Activated naive CD4-positive, alpha-beta T cell treated with anti-CD3 and anti-CD28 coated beads, Interleukin-2, amount 50 U/mL, for 24 hours (primary cell): ENCODE results near the gene GRIK4.

Experiments used
- H3K27ac Mint-ChIP-seq: one replicate; pipeline ENCODE4 v1.8.0; 2021; ENCODE audit warnings: mild to moderate bottlenecking, mixed read lengths
- H3K27me3 Mint-ChIP-seq: one replicate; pipeline ENCODE4 v1.8.0; 2021; ENCODE audit warnings: mixed read lengths
- H3K36me3 Mint-ChIP-seq: one replicate; pipeline ENCODE4 v1.8.0; 2021; ENCODE audit warnings: mixed read lengths
- H3K4me1 Mint-ChIP-seq: one replicate; pipeline ENCODE4 v1.8.0; 2021; ENCODE audit warnings: mixed read lengths
- H3K4me3 Mint-ChIP-seq: one replicate; pipeline ENCODE4 v1.8.0; 2021; ENCODE audit warnings: mild to moderate bottlenecking, mixed read lengths
- H3K9me3 Mint-ChIP-seq: one replicate; pipeline ENCODE4 v1.8.0; 2021; ENCODE audit warnings: mixed read lengths

The GRIK4 gene

GRCh38 chr11:120547316-120547715 lies 35.8 kb downstream of the GRIK4 start:
- Mint-ChIP-seq H3K4me3 (no peak overlapping the region), H3K27me3 (no peaks in the 10 kb centered on the region), H3K27ac (no peak overlapping the region), H3K9me3 (no peaks in the 10 kb centered on the region), H3K36me3 (no peaks in the 10 kb centered on the region), H3K4me1 (no peaks in the 10 kb centered on the region)

DNA sequence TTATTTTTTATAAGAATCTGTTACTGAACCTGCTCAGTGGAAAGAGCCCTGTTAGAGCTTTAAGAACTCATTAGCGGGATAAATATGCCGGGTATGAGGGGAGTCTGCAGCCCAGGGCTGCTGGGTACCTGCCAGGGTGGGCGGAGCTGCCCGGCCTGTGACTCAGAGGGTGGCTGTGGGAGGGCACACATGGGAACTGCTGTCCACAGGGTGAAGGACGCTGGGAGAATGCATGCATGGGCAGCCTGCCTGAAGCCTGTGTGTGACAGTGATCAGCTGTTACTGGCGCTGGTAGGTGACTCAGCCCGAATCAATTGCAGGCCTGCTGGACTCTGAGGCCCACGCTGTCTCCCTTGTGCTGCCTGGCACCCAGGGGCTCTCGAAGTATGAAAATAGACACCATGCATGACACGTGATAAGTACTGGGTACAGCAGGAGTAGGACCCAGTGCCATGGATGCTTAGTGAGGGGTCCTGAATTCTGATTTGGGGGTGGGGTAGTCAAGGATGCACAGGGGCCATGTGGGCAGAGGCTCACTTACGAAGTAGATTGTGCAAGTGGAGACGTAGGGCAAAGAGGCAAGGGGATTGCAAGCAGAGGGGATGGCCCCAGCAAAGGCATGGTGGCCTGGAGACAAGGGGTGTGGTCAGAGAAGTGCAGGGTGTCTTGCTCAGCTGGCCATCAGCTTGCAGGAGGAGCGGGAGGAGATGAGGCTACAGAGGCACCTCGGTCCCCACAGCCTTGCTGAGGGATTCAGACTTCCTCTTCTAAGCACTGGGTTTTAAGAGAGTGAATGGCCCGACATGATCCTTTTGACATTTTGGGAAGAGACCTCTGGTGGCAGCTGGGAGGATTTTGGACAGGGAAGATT lies 36.5 kb downstream of the GRIK4 start:
- H3K9me3 Mint-ChIP-seq: no peaks in the 10 kb centered on the region
- H3K36me3 Mint-ChIP-seq: no peaks in the 10 kb centered on the region
- no peak overlapping the region for H3K4me3 Mint-ChIP-seq
- no peaks in the 10 kb centered on the region for H3K4me1 Mint-ChIP-seq
- H3K27ac Mint-ChIP-seq: no peak overlapping the region
- H3K27me3 Mint-ChIP-seq: no peaks in the 10 kb centered on the region

DNA sequence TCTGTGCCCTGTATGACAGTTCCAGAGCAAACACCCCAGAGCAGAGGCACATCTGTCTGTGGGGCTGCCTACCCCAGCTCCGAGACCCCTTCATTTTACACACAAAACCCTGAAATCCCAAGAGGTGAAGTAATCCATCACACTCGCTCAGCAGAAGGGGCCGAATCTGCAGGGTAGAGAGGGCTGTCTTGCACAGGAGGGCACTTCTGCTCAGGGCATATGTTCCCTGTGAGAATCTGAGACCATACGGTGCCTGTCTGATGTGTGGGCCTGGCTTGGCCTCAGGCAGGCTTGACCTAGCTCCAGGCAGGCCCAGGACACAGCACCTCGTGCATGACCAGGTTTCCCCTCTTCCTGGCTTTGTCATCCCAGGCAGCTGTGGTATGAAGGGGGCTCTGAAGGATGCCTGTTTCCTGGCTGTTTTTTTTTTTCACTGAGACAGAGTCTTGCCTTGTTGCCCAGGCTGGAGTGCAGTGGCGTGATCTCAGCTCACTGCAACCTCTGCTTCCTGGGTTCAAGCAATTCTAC lies 37.2 kb downstream of the GRIK4 start:
- no peaks in the 10 kb centered on the region for H3K9me3 Mint-ChIP-seq
- H3K27ac Mint-ChIP-seq: no peak overlapping the region
- H3K4me3 Mint-ChIP-seq: no peak overlapping the region
- H3K36me3 Mint-ChIP-seq: no peaks in the 10 kb centered on the region
- no peaks in the 10 kb centered on the region for H3K27me3 Mint-ChIP-seq
- H3K4me1 Mint-ChIP-seq: no peaks in the 10 kb centered on the region

- Mint-ChIP-seq H3K4me1 (no peaks in the 10 kb centered on the region), H3K4me3 (no peak overlapping the region), H3K9me3 (no peaks in the 10 kb centered on the region), H3K36me3 (no peaks in the 10 kb centered on the region), H3K27ac (no peak overlapping the region), H3K27me3 (no peaks in the 10 kb centered on the region)
Measured at GRCh38 chr11:120549346-120549745, 37.8 kb downstream of the GRIK4 start.

- H3K9me3 Mint-ChIP-seq: no peaks in the 10 kb centered on the region
- H3K4me1 Mint-ChIP-seq: no peaks in the 10 kb centered on the region
- no peaks in the 10 kb centered on the region for H3K36me3 Mint-ChIP-seq
- no peaks in the 10 kb centered on the region for H3K27me3 Mint-ChIP-seq
- no peak overlapping the region for H3K27ac Mint-ChIP-seq
- no peak overlapping the region for H3K4me3 Mint-ChIP-seq
Measured at GRCh38 chr11:120550007-120550406, 38.5 kb downstream of the GRIK4 start.

GRCh38 chr11:120551191-120551590 lies 39.6 kb downstream of the GRIK4 start:
- no peaks in the 10 kb centered on the region for H3K36me3 Mint-ChIP-seq
- no peaks in the 10 kb centered on the region for H3K4me1 Mint-ChIP-seq
- H3K27me3 Mint-ChIP-seq: peaks cover 1% of the 10 kb centered on the region
- H3K9me3 Mint-ChIP-seq: no peaks in the 10 kb centered on the region
- H3K27ac Mint-ChIP-seq: no peak overlapping the region
- no peak overlapping the region for H3K4me3 Mint-ChIP-seq

GRCh38 chr11:120554766-120555432 lies 43.4 kb downstream of the GRIK4 start:
- H3K9me3 Mint-ChIP-seq: no peaks in the 10 kb centered on the region
- H3K36me3 Mint-ChIP-seq: no peaks in the 10 kb centered on the region
- no peak overlapping the region for H3K27ac Mint-ChIP-seq
- no peak overlapping the region for H3K4me3 Mint-ChIP-seq
- H3K27me3 Mint-ChIP-seq: peaks cover 1% of the 10 kb centered on the region
- H3K4me1 Mint-ChIP-seq: no peaks in the 10 kb centered on the region

DNA sequence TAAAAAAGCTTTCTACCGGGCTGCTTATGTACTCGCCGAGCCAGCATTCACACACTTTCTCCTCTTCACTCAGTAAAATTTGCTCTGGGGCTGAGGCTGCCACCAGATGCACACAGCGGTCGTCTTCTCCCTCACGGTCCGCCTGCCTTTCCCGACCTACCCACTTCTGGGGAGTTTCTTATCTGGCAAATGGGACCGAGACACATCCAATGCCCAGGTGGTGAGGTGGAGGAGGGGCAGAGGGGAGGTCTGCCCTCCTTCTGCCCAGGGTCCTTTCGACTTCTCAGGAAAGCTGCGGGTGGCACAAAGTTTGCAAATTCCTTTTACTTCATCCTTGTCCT lies 43.9 kb downstream of the GRIK4 start:
- Mint-ChIP-seq H3K9me3 (no peaks in the 10 kb centered on the region), H3K36me3 (no peaks in the 10 kb centered on the region), H3K4me1 (no peaks in the 10 kb centered on the region), H3K27me3 (peaks cover 1% of the 10 kb centered on the region), H3K27ac (no peak overlapping the region), H3K4me3 (no peak overlapping the region)

DNA sequence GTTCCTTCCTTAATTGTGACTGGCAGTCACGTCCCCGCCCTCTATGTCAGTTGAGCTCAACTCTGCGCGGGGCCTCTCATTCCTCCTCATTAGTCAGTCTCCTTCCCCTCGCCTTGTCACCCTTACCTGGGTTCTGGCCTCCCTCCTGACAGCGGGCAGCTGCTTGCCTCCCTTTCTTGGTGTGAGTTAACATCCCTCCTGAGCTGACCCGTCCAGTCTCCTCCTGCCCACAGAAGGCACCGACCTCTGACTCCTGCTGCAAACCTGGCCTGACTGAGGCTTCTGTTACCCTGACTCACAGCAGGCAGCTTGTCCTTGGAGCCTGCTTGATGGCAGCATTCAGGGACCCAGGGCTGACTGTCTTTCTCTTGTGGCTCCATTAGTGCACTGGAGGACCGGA lies 45.2 kb downstream of the GRIK4 start:
- H3K4me3 Mint-ChIP-seq: no peak overlapping the region
- H3K4me1 Mint-ChIP-seq: no peaks in the 10 kb centered on the region
- no peaks in the 10 kb centered on the region for H3K9me3 Mint-ChIP-seq
- no peaks in the 10 kb centered on the region for H3K36me3 Mint-ChIP-seq
- H3K27me3 Mint-ChIP-seq: peaks cover 4% of the 10 kb centered on the region
- no peak overlapping the region for H3K27ac Mint-ChIP-seq

- no peaks in the 10 kb centered on the region for H3K4me1 Mint-ChIP-seq
- no peak overlapping the region for H3K27ac Mint-ChIP-seq
- H3K36me3 Mint-ChIP-seq: no peaks in the 10 kb centered on the region
- H3K27me3 Mint-ChIP-seq: peaks cover 17% of the 10 kb centered on the region
- no peaks in the 10 kb centered on the region for H3K9me3 Mint-ChIP-seq
- H3K4me3 Mint-ChIP-seq: no peak overlapping the region
Measured at GRCh38 chr11:120558744-120559431, 47.3 kb downstream of the GRIK4 start.

GRCh38 chr11:120561286-120561685 lies 49.7 kb downstream of the GRIK4 start:
- H3K36me3 Mint-ChIP-seq: no peaks in the 10 kb centered on the region
- H3K27me3 Mint-ChIP-seq: peaks cover 24% of the 10 kb centered on the region
- peaks cover 4% of the 10 kb centered on the region for H3K4me1 Mint-ChIP-seq
- no peak overlapping the region for H3K27ac Mint-ChIP-seq
- H3K9me3 Mint-ChIP-seq: no peaks in the 10 kb centered on the region
- H3K4me3 Mint-ChIP-seq: no peak overlapping the region

GRCh38 chr11:120562806-120563425 lies 51.4 kb downstream of the GRIK4 start:
- H3K4me3 Mint-ChIP-seq: no peak overlapping the region
- no peaks in the 10 kb centered on the region for H3K36me3 Mint-ChIP-seq
- H3K9me3 Mint-ChIP-seq: no peaks in the 10 kb centered on the region
- H3K27me3 Mint-ChIP-seq: peaks cover 28% of the 10 kb centered on the region
- peaks cover 4% of the 10 kb centered on the region for H3K4me1 Mint-ChIP-seq
- no peak overlapping the region for H3K27ac Mint-ChIP-seq

DNA sequence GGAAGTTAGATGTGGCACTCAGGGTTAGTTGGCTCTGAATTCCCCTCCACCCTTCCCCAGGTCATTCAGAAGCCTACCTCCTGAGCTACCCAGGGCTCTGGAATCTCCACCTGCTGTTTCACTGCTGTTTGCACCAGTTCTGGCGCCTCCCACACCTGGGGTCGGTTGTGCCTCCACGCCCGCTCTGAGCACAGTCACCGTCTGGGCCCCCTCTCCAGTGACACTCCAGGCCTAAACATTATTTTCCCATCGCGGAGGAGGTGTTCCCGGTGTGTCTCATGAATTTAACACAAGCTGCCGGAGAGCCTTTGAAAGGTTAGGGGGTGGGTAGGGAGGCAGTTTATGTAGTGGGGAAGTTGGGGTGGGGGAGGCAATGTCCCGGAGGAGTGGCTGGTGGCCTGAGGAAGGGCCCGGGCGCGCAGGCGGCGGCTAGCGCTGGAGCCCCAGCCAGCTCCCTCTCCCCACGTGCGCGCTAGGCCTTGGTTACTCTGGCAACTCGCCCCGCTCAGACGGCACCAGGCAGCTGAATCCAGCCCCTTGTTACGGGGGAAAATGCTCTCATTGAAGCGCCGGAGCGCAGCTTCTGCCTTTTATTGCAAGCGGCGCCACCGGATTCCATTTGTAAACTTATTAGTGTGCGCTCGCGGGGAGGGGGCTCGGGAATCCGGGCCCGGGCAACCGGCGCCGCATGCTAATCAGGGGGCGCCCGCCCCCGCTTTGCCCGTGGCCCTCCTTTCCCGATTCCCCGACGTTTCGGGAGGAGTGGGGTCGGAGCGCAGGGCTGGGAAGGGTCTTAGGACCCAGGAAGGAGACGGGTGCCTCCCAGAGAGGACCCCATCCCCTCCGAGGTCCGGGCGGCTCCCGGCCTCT lies 52.4 kb downstream of the GRIK4 start:
- Mint-ChIP-seq H3K27me3 (peaks cover 28% of the 10 kb centered on the region), H3K36me3 (no peaks in the 10 kb centered on the region), H3K4me1 (peaks cover 4% of the 10 kb centered on the region), H3K9me3 (no peaks in the 10 kb centered on the region), H3K4me3 (no peak overlapping the region), H3K27ac (no peak overlapping the region)

GRCh38 chr11:120564573-120565311 lies 53.2 kb downstream of the GRIK4 start:
- peaks cover 31% of the 10 kb centered on the region for H3K27me3 Mint-ChIP-seq
- H3K4me1 Mint-ChIP-seq: peaks cover 4% of the 10 kb centered on the region
- H3K27ac Mint-ChIP-seq: no peak overlapping the region
- H3K9me3 Mint-ChIP-seq: no peaks in the 10 kb centered on the region
- no peak overlapping the region for H3K4me3 Mint-ChIP-seq
- H3K36me3 Mint-ChIP-seq: no peaks in the 10 kb centered on the region
